ENCODE measurements around the gene LRRC26.

The LRRC26 gene

GRCh38 chr9:137182836-137183235 lies 13.0 kb upstream of the LRRC26 start:
- no peak overlapping the region for H3K4me3 ChIP-seq (ENCODE audit: low read depth, low read length)
- TF ChIP-seq CTCF (IDR thresholded peaks at IDR 0.05; ENCODE audit: control insufficient read depth, extremely low read depth, insufficient read depth), result no peak
- DNase-seq (ENCODE audit: low read depth), result no peak

- H3K4me3 ChIP-seq (ENCODE audit: low read depth, low read length), result no peak overlapping the region
- DNase-seq (ENCODE audit: low read depth), result no peak
- no peak for TF ChIP-seq CTCF (IDR thresholded peaks at IDR 0.05; ENCODE audit: control insufficient read depth, extremely low read depth, insufficient read depth)
Measured at GRCh38 chr9:137181680-137182079, 11.8 kb upstream of the LRRC26 start.

GRCh38 chr9:137180491-137180890 lies 10.6 kb upstream of the LRRC26 start:
- no peak for TF ChIP-seq CTCF (IDR thresholded peaks at IDR 0.05; ENCODE audit: control insufficient read depth, extremely low read depth, insufficient read depth)
- DNase-seq (ENCODE audit: low read depth), result no peak
- H3K4me3 ChIP-seq (ENCODE audit: low read depth, low read length), result no peak overlapping the region

- no peak for DNase-seq (ENCODE audit: low read depth)
- no peak overlapping the region for H3K4me3 ChIP-seq (ENCODE audit: low read depth, low read length)
- no peak for TF ChIP-seq CTCF (IDR thresholded peaks at IDR 0.05; ENCODE audit: control insufficient read depth, extremely low read depth, insufficient read depth)
Measured at GRCh38 chr9:137179761-137180160, 9.9 kb upstream of the LRRC26 start.

GRCh38 chr9:137178939-137179630 lies 9.2 kb upstream of the LRRC26 start:
- DNase-seq (ENCODE audit: low read depth), result no peak
- H3K4me3 ChIP-seq (ENCODE audit: low read depth, low read length), result no peak overlapping the region
- no peak for TF ChIP-seq CTCF (IDR thresholded peaks at IDR 0.05; ENCODE audit: control insufficient read depth, extremely low read depth, insufficient read depth)

GRCh38 chr9:137178201-137178938 lies 8.5 kb upstream of the LRRC26 start:
- no peak for TF ChIP-seq CTCF (IDR thresholded peaks at IDR 0.05; ENCODE audit: control insufficient read depth, extremely low read depth, insufficient read depth)
- no peak overlapping the region for H3K4me3 ChIP-seq (ENCODE audit: low read depth, low read length)
- DNase-seq (ENCODE audit: low read depth), result no peak

Measured in LNCaP clone FGC (cell line).